BJ (cell line): ENCODE measurements around the gene POLG2. TPM values are rescaled to one million over a fixed set of nuclear protein-coding genes. Genes with fewer than 3 reads are reported as not detected.

ENCODE experiments used
- CTCF ChIA-PET: fragments of 350-600 bp; formaldehyde crosslinking; extraction: SDS; loops from one replicate; lab custom pipeline; 2021; ENCODE audit warnings: antibody characterized with exemption, inconsistent platforms; lab: Yijun Ruan, JAX
- POLR2A ChIA-PET: fragments of 300-600 bp; sonication (Branson Sonifier 250); formaldehyde crosslinking; extraction: SDS; loops from one replicate; lab custom pipeline; 2021; ENCODE audit warnings: antibody characterized with exemption; lab: Charles Lee
- DNase-seq: peaks from one replicate; pipeline ENCODE4 v3.0.0-alpha.2; 2011; ENCODE audit warnings: low read depth
- H3K27me3 ChIP-seq: 2 replicates; pipeline ENCODE4 v1.6.0; 2011; ENCODE audit warnings: low read length; ENCODE audit not compliant: control insufficient read depth, insufficient read depth
- H3K36me3 ChIP-seq: 2 replicates; pipeline ENCODE4 v1.5.1; 2011; ENCODE audit warnings: low read length; ENCODE audit not compliant: control insufficient read depth, insufficient read depth
- H3K4me3 ChIP-seq: 2 replicates; pipeline ENCODE4 v1.5.1; 2011; ENCODE audit warnings: low read depth, mild to moderate bottlenecking, control low read depth, low read length
- polyA plus RNA-seq: library from polyadenylated mRNA; depleted of rRNA; stranded (reverse); fragments of >200 nt; gene quantifications from 2 replicates; pipeline ENCODE4 v1.2.3, GENCODE V29; 2011
- TF ChIP-seq, protein P1 (sequence below): IDR thresholded peaks from 2 replicates; pipeline ENCODE4 v1.5.1; 2011; ENCODE audit warnings: low read depth, mild to moderate bottlenecking, control low read depth, inconsistent platforms, low read length, moderate library complexity; ENCODE audit not compliant: insufficient read depth

POLG2 gene
- polyA plus RNA-seq, 1 experiment, result 4.5 TPM

DNA sequence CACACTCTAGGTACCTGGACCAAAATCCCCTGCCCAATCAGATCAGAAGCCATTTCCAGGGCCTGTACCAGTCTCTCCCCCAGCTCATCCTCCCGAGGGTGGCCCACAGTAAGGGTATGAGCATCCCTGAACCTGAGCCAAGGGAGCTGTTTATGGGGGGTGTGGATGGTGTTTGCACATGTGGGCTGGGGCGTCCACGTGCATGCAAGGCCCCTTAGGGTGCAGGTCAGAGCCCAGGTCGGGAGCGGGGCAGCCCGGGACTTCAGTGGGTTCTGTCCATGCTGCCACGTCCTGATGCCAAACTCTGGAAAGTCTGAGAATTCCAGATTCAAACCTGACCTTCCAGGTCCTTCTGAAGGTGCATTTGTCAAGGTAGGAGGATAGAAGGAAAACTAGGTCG is 38.1 kb downstream of the POLG2 start:
- CTCF ChIA-PET, result interaction anchor here (0.6 kb wide), 1 partner anchor 10 kb away, joined by 3 read pairs; no protein-coding TSS in a partner anchor
- DNase-seq, result no peak

DNA sequence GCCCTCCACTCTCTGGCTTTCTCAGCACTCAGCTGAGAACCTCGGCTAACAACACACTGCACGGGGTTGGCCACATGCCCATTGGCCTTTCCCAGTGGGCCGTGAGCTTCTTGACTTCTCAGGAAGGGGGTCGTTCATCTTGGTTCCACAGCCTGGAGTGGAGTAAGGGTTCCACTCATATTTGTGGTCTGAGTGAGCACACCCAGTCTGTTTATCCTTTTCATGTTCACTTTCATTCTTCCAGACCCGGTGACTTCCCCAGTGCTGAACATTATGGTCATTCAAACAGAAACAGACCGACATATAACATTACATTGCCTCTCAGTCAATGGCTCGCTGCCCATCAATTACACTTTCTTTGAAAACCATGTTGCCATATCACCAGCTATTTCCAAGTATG is 39.7 kb downstream of the POLG2 start:
- no peaks in the 10 kb centered on the region for H3K36me3 ChIP-seq
- H3K4me3 ChIP-seq, result no peak overlapping the region
- H3K27me3 ChIP-seq, result no peaks in the 10 kb centered on the region
- CTCF ChIA-PET, result interaction anchor here (1.6 to 2.0 kb wide), 3 partner anchors 7 to 37 kb away, joined by 5 to 10 read pairs (median 6); no protein-coding TSS in a partner anchor
- POLR2A ChIA-PET, result no interaction called here
- TF ChIP-seq, protein P1, sequence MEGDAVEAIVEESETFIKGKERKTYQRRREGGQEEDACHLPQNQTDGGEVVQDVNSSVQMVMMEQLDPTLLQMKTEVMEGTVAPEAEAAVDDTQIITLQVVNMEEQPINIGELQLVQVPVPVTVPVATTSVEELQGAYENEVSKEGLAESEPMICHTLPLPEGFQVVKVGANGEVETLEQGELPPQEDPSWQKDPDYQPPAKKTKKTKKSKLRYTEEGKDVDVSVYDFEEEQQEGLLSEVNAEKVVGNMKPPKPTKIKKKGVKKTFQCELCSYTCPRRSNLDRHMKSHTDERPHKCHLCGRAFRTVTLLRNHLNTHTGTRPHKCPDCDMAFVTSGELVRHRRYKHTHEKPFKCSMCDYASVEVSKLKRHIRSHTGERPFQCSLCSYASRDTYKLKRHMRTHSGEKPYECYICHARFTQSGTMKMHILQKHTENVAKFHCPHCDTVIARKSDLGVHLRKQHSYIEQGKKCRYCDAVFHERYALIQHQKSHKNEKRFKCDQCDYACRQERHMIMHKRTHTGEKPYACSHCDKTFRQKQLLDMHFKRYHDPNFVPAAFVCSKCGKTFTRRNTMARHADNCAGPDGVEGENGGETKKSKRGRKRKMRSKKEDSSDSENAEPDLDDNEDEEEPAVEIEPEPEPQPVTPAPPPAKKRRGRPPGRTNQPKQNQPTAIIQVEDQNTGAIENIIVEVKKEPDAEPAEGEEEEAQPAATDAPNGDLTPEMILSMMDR, result no peak
- no peak for DNase-seq

More for the DNA sequence above, 38.1 kb downstream of the POLG2 start:
- TF ChIP-seq, protein P1, result no peak
- H3K27me3 ChIP-seq, result no peaks in the 10 kb centered on the region; the same call in 1 of the 2 replicates
- H3K36me3 ChIP-seq, result no peaks in the 10 kb centered on the region
- no peak overlapping the region for H3K4me3 ChIP-seq
- POLR2A ChIA-PET, result no interaction called here

DNA sequence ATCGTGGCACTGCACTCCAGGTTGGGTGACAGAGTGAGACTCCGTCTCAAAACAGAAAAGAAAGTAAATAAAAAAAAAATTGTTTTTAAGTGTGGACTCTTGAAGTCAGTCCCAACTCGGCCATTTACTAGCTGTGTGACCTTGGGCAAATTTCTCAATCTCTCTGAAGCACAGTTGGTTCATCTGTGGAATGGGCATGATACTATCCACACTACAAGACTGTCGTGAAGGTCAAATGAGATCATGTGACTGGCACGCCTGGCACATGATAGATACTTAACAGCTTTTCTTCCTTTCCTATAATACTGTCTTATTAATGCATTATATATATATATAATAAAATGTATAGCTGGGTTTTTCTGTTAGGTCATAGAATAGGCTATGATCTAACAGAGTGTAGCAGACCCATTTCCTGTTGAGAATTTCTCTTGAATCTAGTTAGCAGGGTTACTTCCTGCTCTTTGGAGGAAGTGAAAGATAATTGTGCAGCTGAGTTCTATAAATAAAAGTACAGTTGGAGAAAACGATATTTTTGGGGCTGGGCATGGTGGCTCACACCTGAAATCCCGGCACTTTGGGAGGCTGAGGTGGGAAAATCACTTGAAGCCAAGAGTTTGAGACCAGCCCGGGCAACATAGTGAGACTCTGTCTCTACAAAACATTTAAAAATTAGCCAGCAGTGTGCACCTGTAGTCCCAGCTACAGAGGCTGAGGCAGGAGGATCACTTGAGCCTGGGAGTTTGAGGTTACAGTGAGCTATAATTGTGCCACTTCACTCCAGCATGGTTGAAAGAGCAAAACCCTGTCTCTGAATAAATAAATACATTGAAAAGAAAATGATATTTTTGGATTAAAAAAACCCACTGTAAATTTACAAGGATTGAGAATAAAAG is 40.6 kb downstream of the POLG2 start:
- ChIA-PET CTCF (interaction anchor here (0.8 to 2.0 kb wide), 7 partner anchors 8 to 129 kb away, joined by 3 to 10 read pairs (median 4); no protein-coding TSS in a partner anchor), POLR2A (no interaction called here)
- TF ChIP-seq, protein P1, result no peak
- DNase-seq, result no peak
- H3K4me3 ChIP-seq, result no peak overlapping the region
- H3K36me3 ChIP-seq, result no peaks in the 10 kb centered on the region
- no peaks in the 10 kb centered on the region for H3K27me3 ChIP-seq

DNA sequence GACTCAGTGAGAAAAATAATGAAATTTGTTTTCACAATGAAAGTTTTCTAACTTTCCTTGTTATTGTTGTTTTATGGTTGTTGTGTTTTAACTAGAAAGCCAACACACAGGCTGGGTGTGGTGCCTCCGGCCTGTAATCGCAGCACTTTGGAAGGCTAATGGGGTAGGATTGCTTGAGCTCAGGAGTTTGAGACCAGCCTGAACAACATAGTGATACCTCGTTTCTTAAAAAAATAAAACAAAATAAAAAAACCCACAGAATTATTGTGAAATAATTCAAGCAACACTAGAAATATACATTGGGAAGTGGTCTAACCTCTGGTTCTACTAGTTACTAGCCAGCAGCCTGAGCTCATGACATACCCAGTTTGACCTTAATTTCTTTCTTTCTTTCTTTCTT is 47.3 kb downstream of the POLG2 start:
- Histone ChIP-seq H3K4me3 (no peak overlapping the region), H3K27me3 (no peaks in the 10 kb centered on the region), H3K36me3 (no peaks in the 10 kb centered on the region)
- POLR2A ChIA-PET, result interaction anchor here (0.7 kb wide), 1 partner anchor 573 kb away, joined by 4 read pairs; no protein-coding TSS in a partner anchor
- no peak for DNase-seq
- CTCF ChIA-PET, result no interaction called here
- TF ChIP-seq, protein P1, result no peak

DNA sequence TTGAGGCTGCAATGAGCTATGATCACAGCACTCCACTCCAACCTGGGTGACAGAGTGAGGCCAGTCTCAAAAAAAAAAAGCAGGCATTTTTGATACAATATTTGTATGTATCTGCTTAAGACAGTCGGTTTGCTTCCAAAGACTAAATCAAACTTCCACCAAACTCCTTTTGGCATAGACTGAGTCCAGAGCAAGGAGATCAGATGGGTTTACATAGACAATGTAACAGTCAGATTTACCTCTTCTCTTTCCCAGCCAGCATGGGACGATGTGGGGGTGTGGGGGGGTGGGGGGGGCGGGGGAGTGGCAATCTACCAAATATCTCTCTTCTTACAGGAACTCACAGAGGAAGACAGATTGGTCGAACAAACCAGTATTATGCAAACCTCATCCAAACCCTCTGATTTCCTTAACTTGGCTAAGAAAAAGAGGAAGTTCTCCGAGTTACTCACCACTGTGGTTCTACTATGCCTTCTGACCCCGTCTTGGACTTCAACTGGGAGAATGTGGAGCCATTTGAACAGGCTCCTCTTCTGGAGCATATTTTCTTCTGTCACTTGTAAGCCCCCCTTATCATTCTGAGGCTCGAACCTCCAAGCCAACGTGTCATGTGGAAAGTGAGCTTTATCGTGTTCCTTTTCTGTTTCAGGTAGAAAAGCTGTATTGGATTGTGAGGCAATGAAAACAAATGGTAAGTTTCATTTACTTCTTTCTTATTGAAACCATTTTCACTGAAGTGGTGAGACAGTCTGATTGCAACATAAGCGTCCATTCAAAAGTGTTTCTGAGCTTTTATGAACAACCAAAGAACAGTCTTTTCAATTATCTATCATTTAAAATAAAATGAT is 48.0 kb downstream of the POLG2 start, which contains the start of gene MILR1:
Gene MILR1 (plus strand): TSS at position 451 of the 848 bp plus-strand sequence. CDS start 54 bp downstream, at position 505.
- POLR2A ChIA-PET, result interaction anchor here (0.7 kb wide), 1 partner anchor 574 kb away, joined by 4 read pairs; no protein-coding TSS in a partner anchor
- DNase-seq, result peak; percentile 23
- TF ChIP-seq, protein P1, result no peak
- CTCF ChIA-PET, result interaction anchor here (0.6 kb wide), 2 partner anchors 10 to 30 kb away, joined by 3 read pairs; no protein-coding TSS in a partner anchor
- Histone ChIP-seq H3K36me3 (no peaks in the 10 kb centered on the region), H3K4me3 (no peak within 1 kb of the TSS), H3K27me3 (no peaks in the 10 kb centered on the region)
